Epithelial cell of esophagus (primary cell): ENCODE measurements around the gene IGFL4.

ENCODE experiments used
- DNase-seq: peaks from one replicate; pipeline ENCODE4 v3.0.0; 2010; ENCODE audit warnings: low read depth
- H3K4me3 ChIP-seq: 2 replicates; pipeline ENCODE4 v1.5.1; 2011; ENCODE audit warnings: mild to moderate bottlenecking, low read length, control low read depth
- TF ChIP-seq, protein P1 (sequence below): IDR thresholded peaks from 2 replicates; pipeline ENCODE4 v1.5.1; 2011; ENCODE audit warnings: low read depth, mild to moderate bottlenecking, low read length, control low read depth, inconsistent platforms; ENCODE audit not compliant: insufficient read depth; ENCODE audit errors: missing control alignments

Gene IGFL4

DNA sequence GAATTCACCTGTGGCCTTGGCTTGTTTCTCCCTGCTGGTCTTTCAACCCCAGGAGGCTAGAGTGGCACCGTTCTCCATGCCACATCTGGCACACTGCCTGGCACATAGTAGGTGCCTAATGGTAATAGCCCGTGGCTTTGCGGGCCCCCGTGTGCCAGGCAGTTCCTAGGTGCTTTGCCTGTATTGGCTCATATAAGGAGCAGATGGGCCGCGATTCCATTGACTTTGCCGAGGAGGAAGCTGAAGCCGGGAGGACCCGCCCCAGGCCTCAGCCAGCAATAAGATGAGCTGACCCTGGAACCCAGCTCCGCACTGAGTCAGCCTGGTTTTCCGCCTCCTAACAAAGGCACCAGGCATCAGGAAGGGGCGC is 18.8 kb downstream of the IGFL4 start:
- no peak overlapping the region for H3K4me3 ChIP-seq
- TF ChIP-seq, protein P1, sequence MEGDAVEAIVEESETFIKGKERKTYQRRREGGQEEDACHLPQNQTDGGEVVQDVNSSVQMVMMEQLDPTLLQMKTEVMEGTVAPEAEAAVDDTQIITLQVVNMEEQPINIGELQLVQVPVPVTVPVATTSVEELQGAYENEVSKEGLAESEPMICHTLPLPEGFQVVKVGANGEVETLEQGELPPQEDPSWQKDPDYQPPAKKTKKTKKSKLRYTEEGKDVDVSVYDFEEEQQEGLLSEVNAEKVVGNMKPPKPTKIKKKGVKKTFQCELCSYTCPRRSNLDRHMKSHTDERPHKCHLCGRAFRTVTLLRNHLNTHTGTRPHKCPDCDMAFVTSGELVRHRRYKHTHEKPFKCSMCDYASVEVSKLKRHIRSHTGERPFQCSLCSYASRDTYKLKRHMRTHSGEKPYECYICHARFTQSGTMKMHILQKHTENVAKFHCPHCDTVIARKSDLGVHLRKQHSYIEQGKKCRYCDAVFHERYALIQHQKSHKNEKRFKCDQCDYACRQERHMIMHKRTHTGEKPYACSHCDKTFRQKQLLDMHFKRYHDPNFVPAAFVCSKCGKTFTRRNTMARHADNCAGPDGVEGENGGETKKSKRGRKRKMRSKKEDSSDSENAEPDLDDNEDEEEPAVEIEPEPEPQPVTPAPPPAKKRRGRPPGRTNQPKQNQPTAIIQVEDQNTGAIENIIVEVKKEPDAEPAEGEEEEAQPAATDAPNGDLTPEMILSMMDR = no peak
- DNase-seq = no peak

DNA sequence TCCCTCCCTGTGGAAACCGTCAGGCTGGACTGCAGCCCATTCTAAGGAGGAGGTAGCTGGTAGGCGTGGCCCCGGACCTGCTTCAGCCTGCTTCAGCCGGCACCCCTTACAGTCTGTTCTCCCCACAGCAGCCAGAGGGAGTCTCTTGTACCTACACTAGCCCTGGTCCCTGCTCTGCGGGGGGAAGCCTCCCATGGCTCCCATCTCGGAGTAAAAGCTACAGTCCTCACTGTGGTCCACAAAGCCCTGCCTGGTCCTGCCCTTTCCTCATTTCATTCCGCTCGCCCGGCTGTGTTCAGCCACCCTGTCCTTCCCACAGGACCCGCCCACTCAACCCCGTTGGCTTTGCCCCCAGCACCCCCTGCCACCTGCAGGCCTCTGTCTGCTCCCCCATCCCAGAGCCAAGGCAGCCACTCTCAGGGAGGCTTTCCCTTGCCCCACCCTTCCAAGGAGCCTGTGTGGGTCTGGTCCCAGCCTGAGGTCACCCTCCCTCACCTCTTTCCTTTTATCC is 19.2 kb downstream of the IGFL4 start:
- DNase-seq = peak; percentile 57
- no peak overlapping the region for H3K4me3 ChIP-seq
- TF ChIP-seq, protein P1 = peak; percentile 36

DNA sequence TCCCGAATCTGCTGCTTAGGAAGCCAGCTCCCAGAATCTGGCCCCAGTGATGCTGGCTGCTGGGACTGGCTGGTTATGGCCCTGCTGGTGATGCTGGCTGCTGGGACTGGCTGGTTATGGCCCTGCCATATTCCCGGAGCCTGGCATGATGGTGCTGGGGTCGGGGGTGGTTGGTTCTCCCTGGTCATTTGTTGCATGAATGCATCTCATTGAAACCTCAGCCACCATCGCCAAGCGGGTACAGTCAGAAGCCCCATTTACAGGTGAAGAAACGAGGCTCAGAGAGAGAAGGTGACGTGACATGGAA is 20.0 kb downstream of the IGFL4 start:
- no peak for DNase-seq
- TF ChIP-seq, protein P1 = no peak
- no peak overlapping the region for H3K4me3 ChIP-seq

DNA sequence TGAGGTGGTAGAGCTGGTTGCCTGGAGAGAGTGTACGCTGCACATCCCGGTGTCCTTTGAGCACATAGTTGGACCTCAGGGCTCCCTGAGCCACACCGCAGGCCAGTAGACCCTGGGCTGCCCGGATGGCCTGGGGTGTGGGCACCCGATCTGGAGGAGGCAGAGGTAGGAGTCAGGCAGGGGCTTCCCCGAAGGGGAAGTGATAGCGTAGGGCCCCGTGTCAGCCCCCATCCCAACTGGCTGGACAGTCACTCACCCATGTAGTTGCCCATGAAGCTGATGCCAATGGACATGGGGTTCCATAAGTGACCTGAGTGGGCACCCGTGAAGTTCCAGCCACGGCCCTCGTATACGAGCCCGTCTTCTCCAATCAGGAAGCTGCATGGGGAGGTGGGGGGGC is 21.5 kb downstream of the IGFL4 start:
- no peak for DNase-seq
- no peak overlapping the region for H3K4me3 ChIP-seq
- TF ChIP-seq, protein P1 = no peak

DNA sequence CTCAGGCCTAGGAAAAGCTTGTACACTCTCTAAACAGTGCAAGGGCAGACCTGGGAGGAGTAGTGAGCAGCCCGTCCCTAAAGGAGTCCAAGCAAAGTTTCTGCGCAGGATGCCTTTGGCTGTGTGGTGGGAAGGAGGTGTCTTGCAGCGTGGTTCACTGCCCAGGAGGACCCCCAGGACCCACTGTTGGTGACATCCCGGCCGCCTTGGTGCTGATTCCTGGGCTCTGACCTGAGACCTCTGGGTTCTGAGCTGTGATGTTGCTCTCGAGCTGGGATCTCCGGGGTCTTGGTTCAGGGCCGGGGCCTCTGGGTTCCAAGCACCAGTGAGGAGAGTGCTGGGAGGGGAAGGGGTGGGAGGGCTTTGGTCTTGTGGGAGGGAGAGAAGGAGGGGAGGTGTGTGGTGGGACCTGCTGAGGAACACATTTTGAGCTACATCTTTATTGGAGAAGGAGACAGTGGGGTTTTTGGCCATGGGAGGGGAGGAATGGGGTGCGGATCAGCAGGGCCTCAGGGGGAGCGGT is 22.0 kb downstream of the IGFL4 start:
- TF ChIP-seq, protein P1 = no peak
- no peak for DNase-seq
- no peak overlapping the region for H3K4me3 ChIP-seq

DNA sequence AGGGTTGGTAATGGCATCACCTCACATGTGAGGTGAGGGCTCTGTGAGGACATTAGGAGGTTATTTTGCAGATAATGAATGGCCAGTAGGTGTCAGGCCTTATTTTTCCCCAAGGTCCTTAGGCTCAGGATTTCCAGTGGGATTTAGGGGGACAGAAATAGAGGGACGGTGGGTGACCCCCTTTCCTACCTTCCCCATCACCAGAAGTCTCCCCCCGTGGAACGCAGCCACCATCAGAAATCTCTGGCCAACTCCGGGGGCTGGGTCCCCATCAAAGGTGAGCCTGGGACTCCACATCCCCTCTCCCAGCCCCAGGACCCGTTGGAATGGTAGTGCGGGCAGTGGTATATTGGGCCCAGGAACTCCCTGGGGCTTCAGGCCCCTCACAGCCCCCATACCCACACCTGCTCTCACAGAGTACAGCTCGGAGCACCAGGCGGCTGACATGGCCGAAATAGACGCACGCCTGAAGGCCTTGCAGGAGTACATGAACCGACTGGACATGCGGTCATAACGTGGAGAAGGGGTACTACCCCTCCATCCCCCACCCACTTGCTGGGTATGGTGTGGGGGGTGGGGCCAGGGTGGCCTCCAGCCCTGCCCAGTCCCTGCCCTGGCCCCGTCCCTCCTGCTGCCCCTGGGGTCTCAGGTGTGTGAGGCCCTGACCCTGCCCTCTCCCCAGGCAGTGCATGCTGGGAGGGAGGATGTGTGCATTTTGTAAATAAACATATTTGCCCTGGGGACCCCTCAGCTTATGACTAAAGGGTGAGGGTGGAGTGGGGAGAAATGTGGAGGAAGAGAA is 22.7 kb downstream of the IGFL4 start:
- DNase-seq = no peak
- TF ChIP-seq, protein P1 = no peak
- no peak overlapping the region for H3K4me3 ChIP-seq

DNA sequence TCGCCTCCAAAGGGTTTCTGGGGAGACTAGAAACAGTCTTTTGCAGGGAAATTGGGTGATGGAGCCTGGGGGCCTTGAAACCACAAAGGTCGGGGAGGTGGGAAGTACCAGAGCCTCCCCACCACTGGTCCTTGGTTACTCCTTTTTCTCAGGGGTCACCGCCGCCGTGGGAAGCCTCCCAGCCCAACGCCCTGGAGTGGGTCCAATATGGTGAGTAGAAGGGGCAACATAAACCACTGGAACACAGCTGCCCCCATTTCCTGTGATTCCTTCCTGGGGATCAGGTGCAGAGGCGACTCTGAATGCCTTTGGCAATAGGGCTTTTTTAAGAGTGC is 23.7 kb downstream of the IGFL4 start:
- no peak overlapping the region for H3K4me3 ChIP-seq
- no peak for DNase-seq
- TF ChIP-seq, protein P1 = no peak
